ENCODE measurements around the gene SPECC1L.

SPECC1L gene

GRCh38 chr22:24460418-24461089 is 189.9 kb downstream of the SPECC1L start:
- ChIA-PET POLR2A (ENCODE audit: low non-redundant PET) (no interaction called here), CTCF (interaction anchor here (0.8 kb wide), 1 partner anchor 61 kb away, joined by 3 read pairs; no protein-coding TSS in a partner anchor)
- DNase-seq (ENCODE audit: low spot score) = no peak
- no peak for TF ChIP-seq CTCF (conservative IDR thresholded peaks at IDR 0.05; ENCODE audit: low read depth)
- no peak overlapping the region for H3K27ac ChIP-seq

- no peak for DNase-seq (ENCODE audit: low spot score)
- CTCF ChIA-PET = no interaction called here
- POLR2A ChIA-PET (ENCODE audit: low non-redundant PET) = no interaction called here
- no peak for TF ChIP-seq CTCF (conservative IDR thresholded peaks at IDR 0.05; ENCODE audit: low read depth)
- H3K27ac ChIP-seq = no peak overlapping the region
Measured at GRCh38 chr22:24463071-24463760, 192.6 kb downstream of the SPECC1L start.

- TF ChIP-seq CTCF (conservative IDR thresholded peaks at IDR 0.05; ENCODE audit: low read depth) = no peak
- ChIA-PET POLR2A (ENCODE audit: low non-redundant PET) (no interaction called here), CTCF (no interaction called here)
- DNase-seq (ENCODE audit: low spot score) = no peak
- H3K27ac ChIP-seq = no peak overlapping the region
Measured at GRCh38 chr22:24465566-24465965, 194.9 kb downstream of the SPECC1L start.

GRCh38 chr22:24465975-24466374 is 195.3 kb downstream of the SPECC1L start:
- no peak for DNase-seq (ENCODE audit: low spot score)
- no peak for TF ChIP-seq CTCF (conservative IDR thresholded peaks at IDR 0.05; ENCODE audit: low read depth)
- ChIA-PET POLR2A (ENCODE audit: low non-redundant PET) (no interaction called here), CTCF (no interaction called here)
- no peak overlapping the region for H3K27ac ChIP-seq

- CTCF ChIA-PET = no interaction called here
- no peak for TF ChIP-seq CTCF (conservative IDR thresholded peaks at IDR 0.05; ENCODE audit: low read depth)
- no peak overlapping the region for H3K27ac ChIP-seq
- DNase-seq (ENCODE audit: low spot score) = no peak
- POLR2A ChIA-PET (ENCODE audit: low non-redundant PET) = no interaction called here
Measured at GRCh38 chr22:24466716-24467328, 196.2 kb downstream of the SPECC1L start.

GRCh38 chr22:24467340-24467739 is 196.7 kb downstream of the SPECC1L start:
- no peak for TF ChIP-seq CTCF (conservative IDR thresholded peaks at IDR 0.05; ENCODE audit: low read depth)

More at GRCh38 chr22:24467340-24467739, 196.7 kb downstream of the SPECC1L start:
- ChIA-PET CTCF (no interaction called here), POLR2A (ENCODE audit: low non-redundant PET) (no interaction called here)
- no peak for DNase-seq (ENCODE audit: low spot score)
- no peak overlapping the region for H3K27ac ChIP-seq

Measured in RWPE1 (cell line).